ENCODE data around the gene PKN1. TPM values are rescaled to one million over a fixed set of nuclear protein-coding genes. Genes with fewer than 3 reads are reported as not detected.

PKN1 gene
- total RNA-seq, 2 donors from 2014 or later = 239 to 278 TPM

- no peaks in the 10 kb centered on the region for H3K27me3 Mint-ChIP-seq (ENCODE audit: low read depth)
- no peaks in the 10 kb centered on the region for H3K9me3 Mint-ChIP-seq
- ATAC-seq (replicated peaks in 1 of 2) (peak in 1 of 2 donors; percentile 14), DNase-seq (peak in 1 of 2 donors; percentile 46)
- peak overlapping the region in 1 of 2 donors; percentile 22 for H3K4me3 Mint-ChIP-seq
- peaks cover 18 to 51% of the 10 kb centered on the region in 2 donors for H3K36me3 Mint-ChIP-seq (ENCODE audit: insufficient read depth in 2 of 2)
- H3K4me1 Mint-ChIP-seq (ENCODE audit: low read depth) = peaks cover 49% of the 10 kb centered on the region
- H3K27ac Mint-ChIP-seq = peak overlapping the region; percentile 88
Measured at GRCh38 chr19:14410091-14411051, 22.7 kb upstream of the PKN1 start.

DNA sequence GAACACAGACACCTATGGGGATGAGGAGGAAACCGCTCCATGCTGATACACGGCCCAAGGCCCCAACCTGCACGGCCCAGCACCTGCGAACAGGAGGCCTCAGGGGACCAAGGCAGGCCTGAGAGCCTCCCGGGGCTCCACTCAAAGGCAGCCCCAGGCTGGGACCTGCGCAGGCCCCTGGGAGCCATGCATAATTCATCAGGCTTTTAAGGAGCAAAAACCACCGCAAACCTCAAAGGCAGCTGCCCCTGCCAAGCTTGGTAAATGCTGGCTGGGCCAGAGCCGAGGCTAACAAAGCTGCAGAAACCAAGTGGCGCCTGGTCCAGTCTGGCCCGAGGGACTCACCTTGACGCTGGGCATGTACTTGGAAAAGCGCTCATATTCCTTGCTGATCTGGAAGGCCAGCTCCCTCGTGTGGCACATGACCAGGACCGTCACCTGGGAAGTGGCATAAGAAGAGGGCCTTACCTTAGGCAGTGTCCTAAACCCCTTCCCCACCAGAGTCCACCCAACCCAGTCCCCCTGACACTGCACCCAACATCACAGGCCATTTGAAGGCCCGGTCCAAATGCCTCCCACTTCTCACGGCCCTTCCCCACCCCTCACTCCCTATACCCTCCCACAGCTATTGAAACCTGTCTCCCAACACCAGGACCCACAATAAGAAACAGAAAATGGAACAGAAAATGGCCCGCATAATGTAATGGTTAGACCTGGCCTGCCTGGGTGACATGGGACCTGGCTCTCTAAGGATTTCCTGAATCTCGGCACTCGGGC lies 21.8 kb upstream of the PKN1 start:
- Mint-ChIP-seq H3K4me3 (peak overlapping the region in 1 of 2 donors; percentile 18), H3K27me3 (ENCODE audit: low read depth) (no peaks in the 10 kb centered on the region), H3K36me3 (ENCODE audit: insufficient read depth in 2 of 2) (peaks cover 22 to 52% of the 10 kb centered on the region in 2 donors), H3K27ac (peak overlapping the region; percentile 84), H3K4me1 (ENCODE audit: low read depth) (peaks cover 54% of the 10 kb centered on the region), H3K9me3 (no peaks in the 10 kb centered on the region)
- DNase-seq (no peak), ATAC-seq (replicated peaks in 1 of 2) (no peak)

DNA sequence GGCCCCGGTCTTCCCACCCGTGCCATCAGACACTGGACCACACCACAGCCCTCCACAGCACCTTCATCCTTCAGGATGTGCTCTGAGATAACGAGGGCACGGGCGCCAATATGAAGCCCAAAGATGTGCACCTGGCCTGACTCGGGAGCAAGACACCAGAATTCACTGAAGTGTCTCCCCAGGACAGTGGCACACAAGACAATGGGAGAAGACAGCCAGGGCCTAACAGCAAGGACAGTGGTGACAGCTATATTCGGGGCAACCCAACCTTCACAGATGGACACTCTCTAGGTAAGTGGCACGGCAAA lies 21.2 kb upstream of the PKN1 start:
- peaks cover 58% of the 10 kb centered on the region for H3K4me1 Mint-ChIP-seq (ENCODE audit: low read depth)
- no peaks in the 10 kb centered on the region for H3K27me3 Mint-ChIP-seq (ENCODE audit: low read depth)
- H3K4me3 Mint-ChIP-seq = no peak overlapping the region

DNA sequence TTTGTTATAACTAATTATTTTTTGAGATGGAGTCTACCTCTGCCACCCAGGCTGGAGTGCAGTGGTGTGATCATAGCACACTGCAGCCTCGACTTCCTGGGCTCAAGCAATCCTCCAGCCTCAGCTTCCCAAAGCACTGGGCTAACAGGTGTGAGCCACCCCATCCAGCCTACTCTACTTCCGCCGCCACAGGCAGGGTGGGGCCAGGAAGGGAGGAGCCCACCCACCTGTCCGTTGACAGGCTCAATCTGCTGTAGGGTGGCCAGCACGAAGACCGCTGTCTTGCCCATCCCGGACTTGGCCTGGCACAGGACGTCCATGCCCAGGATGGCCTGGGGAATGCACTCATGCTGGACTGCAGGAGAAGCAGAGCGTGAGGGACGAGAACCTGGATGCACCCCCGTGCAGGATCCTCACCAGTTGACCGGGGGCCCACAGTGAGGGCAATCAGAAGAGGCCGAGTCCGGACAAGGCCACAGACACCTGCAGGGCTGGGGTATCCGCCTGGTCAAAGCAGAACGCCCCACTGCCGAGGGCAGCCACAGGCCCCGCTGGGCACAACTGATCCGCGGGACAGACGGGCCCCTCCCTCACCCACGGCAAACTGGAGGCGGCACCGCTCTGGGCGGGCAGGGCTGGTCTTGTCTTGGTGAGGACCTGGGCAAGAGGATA lies 20.6 kb upstream of the PKN1 start:
- DNase-seq (no peak), ATAC-seq (replicated peaks in 1 of 2) (peak in 1 of 2 donors; percentile 1)
- Mint-ChIP-seq H3K9me3 (no peaks in the 10 kb centered on the region), H3K27ac (peak overlapping the region; percentile 84), H3K27me3 (ENCODE audit: low read depth) (no peaks in the 10 kb centered on the region), H3K4me3 (peak overlapping the region in 1 of 2 donors; percentile 25), H3K36me3 (ENCODE audit: insufficient read depth in 2 of 2) (peaks cover 25 to 51% of the 10 kb centered on the region in 2 donors), H3K4me1 (ENCODE audit: low read depth) (peaks cover 57% of the 10 kb centered on the region)

More for the DNA sequence above, 21.2 kb upstream of the PKN1 start:
- Mint-ChIP-seq H3K9me3 (no peaks in the 10 kb centered on the region), H3K27ac (peak overlapping the region; percentile 84), H3K36me3 (ENCODE audit: insufficient read depth in 2 of 2) (peaks cover 22 to 52% of the 10 kb centered on the region in 2 donors)
- DNase-seq (no peak), ATAC-seq (replicated peaks in 1 of 2) (no peak)

- Mint-ChIP-seq H3K9me3 (no peaks in the 10 kb centered on the region), H3K4me3 (peak overlapping the region; percentile 15 to 25), H3K36me3 (ENCODE audit: insufficient read depth in 2 of 2) (peaks cover 25 to 56% of the 10 kb centered on the region in 2 donors), H3K27me3 (ENCODE audit: low read depth) (no peaks in the 10 kb centered on the region), H3K4me1 (ENCODE audit: low read depth) (peaks cover 57% of the 10 kb centered on the region), H3K27ac (peak overlapping the region; percentile 84)
- DNase-seq (no peak), ATAC-seq (replicated peaks in 1 of 2) (peak in 1 of 2 donors; percentile 1)
Measured at GRCh38 chr19:14412996-14413692, 20.0 kb upstream of the PKN1 start.

- Mint-ChIP-seq H3K4me3 (peak overlapping the region in 1 of 2 donors; percentile 16), H3K27ac (peak overlapping the region; percentile 52), H3K27me3 (ENCODE audit: low read depth) (no peaks in the 10 kb centered on the region), H3K9me3 (no peaks in the 10 kb centered on the region), H3K36me3 (ENCODE audit: insufficient read depth in 2 of 2) (peaks cover 26 to 53% of the 10 kb centered on the region in 2 donors), H3K4me1 (ENCODE audit: low read depth) (peaks cover 51% of the 10 kb centered on the region)
- no peak for DNase-seq
- no peak for ATAC-seq (replicated peaks in 1 of 2)
Measured at GRCh38 chr19:14413693-14414181, 19.4 kb upstream of the PKN1 start.

GRCh38 chr19:14414926-14415690 lies 18.0 kb upstream of the PKN1 start:
- H3K9me3 Mint-ChIP-seq = no peaks in the 10 kb centered on the region
- ATAC-seq (replicated peaks in 1 of 2) (no peak), DNase-seq (no peak)
- peaks cover 28 to 55% of the 10 kb centered on the region in 2 donors for H3K36me3 Mint-ChIP-seq (ENCODE audit: insufficient read depth in 2 of 2)
- H3K27ac Mint-ChIP-seq = peak overlapping the region; percentile 85
- H3K4me3 Mint-ChIP-seq = peak overlapping the region; percentile 85 to 95
- H3K4me1 Mint-ChIP-seq (ENCODE audit: low read depth) = peaks cover 45% of the 10 kb centered on the region
- no peaks in the 10 kb centered on the region for H3K27me3 Mint-ChIP-seq (ENCODE audit: low read depth)

GRCh38 chr19:14416817-14417231 lies 16.3 kb upstream of the PKN1 start:
- Mint-ChIP-seq H3K9me3 (no peaks in the 10 kb centered on the region), H3K4me1 (ENCODE audit: low read depth) (peaks cover 39% of the 10 kb centered on the region), H3K36me3 (ENCODE audit: insufficient read depth in 2 of 2) (peaks cover 25 to 45% of the 10 kb centered on the region in 2 donors), H3K4me3 (peak overlapping the region; percentile 85 to 95), H3K27me3 (ENCODE audit: low read depth) (no peaks in the 10 kb centered on the region), H3K27ac (peak overlapping the region; percentile 97)
- DNase-seq (no peak), ATAC-seq (replicated peaks in 1 of 2) (no peak)

- H3K9me3 Mint-ChIP-seq = no peaks in the 10 kb centered on the region
- DNase-seq = peak; percentile 89 to 90
Measured at GRCh38 chr19:14418856-14419105, 14.3 kb upstream of the PKN1 start.

DNA sequence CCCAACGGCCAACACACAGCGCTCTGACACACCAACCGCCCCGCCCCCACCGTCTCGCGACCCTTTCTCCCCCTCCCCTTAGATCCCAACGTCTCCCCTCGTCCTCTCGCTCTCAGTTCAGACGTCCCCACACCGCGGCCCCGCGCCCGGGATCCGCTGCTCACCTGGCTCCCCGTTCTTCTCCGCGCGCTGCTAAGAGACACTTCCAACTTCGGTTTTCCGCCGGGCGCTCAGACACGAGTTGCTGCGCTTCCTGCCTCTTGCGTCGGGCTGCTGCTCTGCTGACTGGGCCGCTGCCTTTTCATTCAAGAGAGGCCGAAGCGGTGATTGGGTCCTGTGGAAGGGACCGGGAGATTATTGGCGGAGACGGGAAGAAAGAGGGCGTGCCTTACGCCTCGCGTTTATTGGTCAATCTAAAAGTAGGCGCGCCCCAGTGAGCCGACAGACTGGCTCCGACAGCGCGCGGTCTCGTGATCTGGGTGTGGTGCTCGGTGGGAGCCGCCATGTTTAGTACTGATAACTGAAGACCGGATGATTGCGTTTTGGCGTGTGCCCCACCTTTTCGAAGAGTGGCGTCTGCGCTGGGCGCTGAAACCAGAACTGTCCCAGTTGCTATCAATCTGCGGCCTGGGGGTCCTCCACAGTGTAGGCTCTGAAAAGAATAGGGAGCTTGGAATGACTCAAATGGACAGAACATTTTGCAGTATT lies 13.8 kb upstream of the PKN1 start, which contains the start of gene DDX39A:
Gene DDX39A (minus strand): TSS at position 236 of the 708 bp plus-strand sequence. CDS start 6,121 bp downstream, outside the sequence.
- H3K4me1 Mint-ChIP-seq (ENCODE audit: low read depth) = peaks cover 25% of the 10 kb centered on the region
- no peaks in the 10 kb centered on the region for H3K9me3 Mint-ChIP-seq
- DNase-seq = peak; percentile 94 to 98
- peak within 1 kb of the TSS; percentile 97 for H3K27ac Mint-ChIP-seq
- ATAC-seq (replicated peaks in 1 of 2) = peak; percentile 90
- no peaks in the 10 kb centered on the region for H3K27me3 Mint-ChIP-seq (ENCODE audit: low read depth)
- peaks cover 21 to 29% of the 10 kb centered on the region in 2 donors for H3K36me3 Mint-ChIP-seq (ENCODE audit: insufficient read depth in 2 of 2)
- peak within 1 kb of the TSS; percentile 85 to 95 for H3K4me3 Mint-ChIP-seq

More at GRCh38 chr19:14418856-14419105, 14.3 kb upstream of the PKN1 start:
- ATAC-seq (replicated peaks in 1 of 2) = peak; percentile 72 to 76
- H3K4me3 Mint-ChIP-seq = peak overlapping the region; percentile 85 to 95
- H3K36me3 Mint-ChIP-seq (ENCODE audit: insufficient read depth in 2 of 2) = peaks cover 21 to 32% of the 10 kb centered on the region in 2 donors
- peaks cover 28% of the 10 kb centered on the region for H3K4me1 Mint-ChIP-seq (ENCODE audit: low read depth)
- no peaks in the 10 kb centered on the region for H3K27me3 Mint-ChIP-seq (ENCODE audit: low read depth)
- peak overlapping the region; percentile 97 for H3K27ac Mint-ChIP-seq

DNA sequence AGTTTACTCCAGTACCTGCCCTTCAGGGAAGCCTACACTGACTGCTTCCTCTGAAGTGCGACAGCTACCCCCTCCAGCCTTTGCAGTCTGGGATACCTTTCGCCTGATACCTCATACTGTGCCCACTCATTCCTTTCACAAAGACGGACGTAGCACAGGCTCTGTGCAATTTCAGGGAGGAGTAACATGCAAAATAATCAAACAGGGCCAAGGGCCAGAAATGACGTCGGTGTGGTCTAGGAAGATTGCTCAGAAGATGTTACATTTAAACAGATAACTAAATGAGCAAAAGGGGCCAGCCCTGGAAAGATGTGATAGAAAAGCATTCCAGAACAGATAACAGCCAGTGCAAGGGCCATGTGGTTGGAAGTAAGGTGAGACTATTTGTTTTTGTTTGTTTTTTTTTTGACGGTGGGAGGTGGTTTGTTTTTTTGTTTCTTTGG lies 7.4 kb upstream of the PKN1 start:
- H3K27ac Mint-ChIP-seq = no peak overlapping the region
- peaks cover 8% of the 10 kb centered on the region for H3K4me1 Mint-ChIP-seq (ENCODE audit: low read depth)
- peak in 1 of 2 donors; percentile 30 for ATAC-seq (replicated peaks in 1 of 2)

More for the DNA sequence above, 7.4 kb upstream of the PKN1 start:
- no peaks in the 10 kb centered on the region for H3K9me3 Mint-ChIP-seq
- H3K4me3 Mint-ChIP-seq = no peak overlapping the region
- H3K36me3 Mint-ChIP-seq (ENCODE audit: insufficient read depth in 2 of 2) = no peaks in the 10 kb centered on the region
- H3K27me3 Mint-ChIP-seq (ENCODE audit: low read depth) = no peaks in the 10 kb centered on the region
- DNase-seq = no peak
